CD14-positive monocyte (primary cell): ENCODE data around the gene IL6R. TPM values are rescaled to one million over a fixed set of nuclear protein-coding genes. Genes with fewer than 3 reads are reported as not detected.

Experiments
- DNase-seq, 3 donors: peaks; one replicate each; pipeline ENCODE4 v3.0.0-alpha.2; 2011 to 2022
- H2AFZ ChIP-seq: 2 replicates; pipeline ENCODE4 v1.6.0; 2012; ENCODE audit warnings: mild to moderate bottlenecking, low read depth, low read length, inconsistent platforms; ENCODE audit not compliant: insufficient read depth, poor library complexity, severe bottlenecking
- H3K27ac ChIP-seq, 2 donors: 1 replicate in 1 of 2; 2 replicates in 1 of 2; pipeline ENCODE4 v1.5.1; 2012 to 2013; ENCODE audit warnings: low read length in 2 of 2, control low read depth in 1 of 2, inconsistent platforms in 1 of 2, low read depth in 1 of 2, mild to moderate bottlenecking in 1 of 2
- H3K27me3 ChIP-seq, 2 donors: one replicate each; pipeline versions ENCODE4 v1.6.0 to v1.6.1; 2011 to 2013; ENCODE audit warnings: low read length in 2 of 2; ENCODE audit not compliant: control insufficient read depth in 2 of 2, insufficient read depth in 2 of 2
- H3K36me3 ChIP-seq, 2 donors: replicated peaks in 1 of 2; 1 replicate in 1 of 2; 2 replicates in 1 of 2; pipeline versions ENCODE4 v1.5.1 to v1.6.1; 2012 to 2013; ENCODE audit warnings: low read length in 2 of 2, control low read depth in 1 of 2, inconsistent platforms in 1 of 2, mild to moderate bottlenecking in 1 of 2; ENCODE audit not compliant: insufficient read depth in 2 of 2, control insufficient read depth in 1 of 2
- H3K4me1 ChIP-seq, 2 donors: 1 replicate in 1 of 2; 2 replicates in 1 of 2; pipeline versions ENCODE4 v1.5.1 to v1.6.1; 2012 to 2013; ENCODE audit warnings: low read length in 2 of 2, control low read depth in 1 of 2, inconsistent platforms in 1 of 2, mild to moderate bottlenecking in 1 of 2, moderate library complexity in 1 of 2; ENCODE audit not compliant: insufficient read depth in 2 of 2, control insufficient read depth in 1 of 2
- H3K4me2 ChIP-seq: replicated peaks from 2 replicates; pipeline ENCODE3; 2012; ENCODE audit warnings: low read length, moderate library complexity, mild to moderate bottlenecking; ENCODE audit not compliant: poor library complexity, severe bottlenecking; ENCODE audit errors: extremely low read depth
- H3K4me3 ChIP-seq, 3 experiments: fragments of 200-600 bp in 1 of 3; sonication (generic) in 1 of 3; replicated peaks in 1 of 3; 1 replicate in 2 of 3; 2 replicates in 1 of 3; pipeline ENCODE4 v1.5.1; 2011 to 2013; ENCODE audit warnings: low read length in 3 of 3, mild to moderate bottlenecking in 3 of 3, control low read depth in 2 of 3, low read depth in 2 of 3, inconsistent platforms in 1 of 3, moderate library complexity in 1 of 3
- H3K79me2 ChIP-seq: 2 replicates; pipeline ENCODE4 v1.6.0; 2012; ENCODE audit warnings: mild to moderate bottlenecking, control low read depth, inconsistent platforms, low read length, moderate library complexity; ENCODE audit not compliant: insufficient read depth
- H3K9ac ChIP-seq: 2 replicates; pipeline ENCODE4 v1.6.0; 2017; ENCODE audit warnings: low read length, mild to moderate bottlenecking; ENCODE audit not compliant: insufficient read depth, poor library complexity, severe bottlenecking
- H3K9me3 ChIP-seq, 2 donors: replicated peaks in 1 of 2; 1 replicate in 1 of 2; 2 replicates in 1 of 2; pipeline versions ENCODE4 v1.5.1 to v1.6.1; 2012 to 2013; ENCODE audit warnings: low read length in 2 of 2, control low read depth in 1 of 2; ENCODE audit not compliant: control insufficient read depth in 1 of 2, insufficient read depth in 1 of 2
- H4K20me1 ChIP-seq: 2 replicates; pipeline ENCODE4 v1.6.0; 2012; ENCODE audit warnings: mild to moderate bottlenecking, low read length, control low read depth, moderate library complexity; ENCODE audit not compliant: insufficient read depth
- H3K27ac Mint-ChIP-seq, 7 donors: one replicate each; pipeline ENCODE4 v1.8.0; 2020; ENCODE audit warnings: mild to moderate bottlenecking in 7 of 7, mixed read lengths in 7 of 7, moderate library complexity in 6 of 7, inconsistent platforms in 2 of 7
- H3K27me3 Mint-ChIP-seq, 3 donors: one replicate each; pipeline ENCODE4 v1.8.0; 2021 to 2022; ENCODE audit warnings: low read depth in 3 of 3, mild to moderate bottlenecking in 3 of 3, mixed read lengths in 3 of 3, moderate library complexity in 3 of 3, inconsistent platforms in 1 of 3
- H3K36me3 Mint-ChIP-seq, 2 donors: one replicate each; pipeline ENCODE4 v1.8.0; 2020; ENCODE audit warnings: mixed read lengths in 2 of 2, inconsistent platforms in 1 of 2, mild to moderate bottlenecking in 1 of 2
- H3K4me1 Mint-ChIP-seq: one replicate; pipeline ENCODE4 v1.8.0; 2020; ENCODE audit warnings: mild to moderate bottlenecking, mixed read lengths
- H3K4me3 Mint-ChIP-seq, 2 donors: one replicate each; pipeline ENCODE4 v1.8.0; 2020; ENCODE audit warnings: mild to moderate bottlenecking in 2 of 2, mixed read lengths in 2 of 2, moderate library complexity in 1 of 2
- H3K9me3 Mint-ChIP-seq, 7 donors: one replicate each; pipeline ENCODE4 v1.8.0; 2020 to 2022; ENCODE audit warnings: mixed read lengths in 7 of 7, mild to moderate bottlenecking in 6 of 7, moderate library complexity in 6 of 7, inconsistent platforms in 2 of 7
- WGBS: methylation state at CpG from one replicate; pipeline ENCODE4 v1.1.5; 2013; ENCODE audit warnings: missing lambda C conversion rate; ENCODE audit not compliant: insufficient coverage; 5-methylcytosine and 5-hydroxymethylcytosine counted together
- intact Hi-C, 2 donors: fragments of 100-400 bp; cut with micrococcal nuclease; formaldehyde crosslinking; loops; one replicate each; pipeline versions ENCODE4 v1.15.0 to v1.15.1; 2023
- polyA plus RNA-seq, 3 donors: library from polyadenylated mRNA; depleted of rRNA in 1 of 3; unstranded in 2 of 3; stranded (reverse) in 1 of 3; fragments of 300-500 nt in 2 of 3; fragments of >200 nt in 1 of 3; fragmentation: Illumina TruSeq in 2 of 3; gene quantifications; 1 replicate in 2 of 3; 2 replicates in 1 of 3; pipeline ENCODE4 v1.2.3, GENCODE V29; 2012 to 2021
- TF ChIP-seq, protein P1 (sequence below): fragments of 200-600 bp; IDR thresholded peaks from one replicate; pipeline ENCODE4 v1.8.0; 2022; ENCODE audit warnings: antibody characterized with exemption, mild to moderate bottlenecking

IL6R gene
- polyA plus RNA-seq, 3 donors: 56.4 to 81.7 (median 62.1) TPM

DNA sequence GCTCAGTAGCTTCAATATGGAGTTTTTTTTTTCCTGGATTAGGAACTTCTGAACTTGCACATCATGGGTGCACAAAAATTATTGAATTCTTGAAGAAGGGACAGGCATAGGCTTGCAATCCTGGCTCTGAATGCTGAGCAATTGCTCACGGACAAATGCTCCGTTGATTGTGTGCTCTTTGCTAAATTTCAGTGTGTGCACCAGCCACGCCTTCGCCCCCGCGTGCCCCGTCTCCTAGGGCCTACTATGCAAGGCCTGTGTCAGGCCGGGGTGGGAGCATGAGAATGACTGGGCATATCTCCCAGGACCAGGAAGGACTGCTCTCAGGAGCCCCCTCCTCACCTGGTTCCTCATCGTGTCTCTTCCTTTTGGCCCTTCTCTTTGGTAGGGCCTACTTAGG, 17.4 kb downstream of the IL6R start:
- Mint-ChIP-seq H3K9me3 (peaks cover 0 to 2% (median 0%) of the 10 kb centered on the region in 7 donors), H3K36me3 (peaks cover 48 to 63% of the 10 kb centered on the region in 2 donors), H3K27ac (peak overlapping the region; percentile 82 to 95 (median 94)), H3K27me3 (no peaks in the 10 kb centered on the region), H3K4me3 (peak overlapping the region in 1 of 2 donors; percentile 48), H3K4me1 (peaks cover 87% of the 10 kb centered on the region)
- Histone ChIP-seq H3K4me2 (peak overlapping the region; percentile 25), H3K79me2 (peaks cover 100% of the 10 kb centered on the region), H2AFZ (no peak overlapping the region), H3K4me1 (peaks cover 66 to 88% of the 10 kb centered on the region in 2 donors), H3K9me3 (no peaks in the 10 kb centered on the region), H3K9ac (no peak overlapping the region), H4K20me1 (peaks cover 88% of the 10 kb centered on the region), H3K4me3 (no peak overlapping the region), H3K27me3 (no peaks in the 10 kb centered on the region), H3K27ac (peak overlapping the region; percentile 58 to 84), H3K36me3 (peaks cover 6 to 32% of the 10 kb centered on the region in 2 donors)
- TF ChIP-seq, protein P1, sequence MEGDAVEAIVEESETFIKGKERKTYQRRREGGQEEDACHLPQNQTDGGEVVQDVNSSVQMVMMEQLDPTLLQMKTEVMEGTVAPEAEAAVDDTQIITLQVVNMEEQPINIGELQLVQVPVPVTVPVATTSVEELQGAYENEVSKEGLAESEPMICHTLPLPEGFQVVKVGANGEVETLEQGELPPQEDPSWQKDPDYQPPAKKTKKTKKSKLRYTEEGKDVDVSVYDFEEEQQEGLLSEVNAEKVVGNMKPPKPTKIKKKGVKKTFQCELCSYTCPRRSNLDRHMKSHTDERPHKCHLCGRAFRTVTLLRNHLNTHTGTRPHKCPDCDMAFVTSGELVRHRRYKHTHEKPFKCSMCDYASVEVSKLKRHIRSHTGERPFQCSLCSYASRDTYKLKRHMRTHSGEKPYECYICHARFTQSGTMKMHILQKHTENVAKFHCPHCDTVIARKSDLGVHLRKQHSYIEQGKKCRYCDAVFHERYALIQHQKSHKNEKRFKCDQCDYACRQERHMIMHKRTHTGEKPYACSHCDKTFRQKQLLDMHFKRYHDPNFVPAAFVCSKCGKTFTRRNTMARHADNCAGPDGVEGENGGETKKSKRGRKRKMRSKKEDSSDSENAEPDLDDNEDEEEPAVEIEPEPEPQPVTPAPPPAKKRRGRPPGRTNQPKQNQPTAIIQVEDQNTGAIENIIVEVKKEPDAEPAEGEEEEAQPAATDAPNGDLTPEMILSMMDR: no peak
- no peak for DNase-seq
- WGBS: 62% methylated on average over 8 of the region's 9 CpGs
- intact Hi-C loops: loop anchor here in 1 of 2 donors (2.0 kb wide), 1 partner anchor 16 kb away; no protein-coding TSS in a partner anchor

DNA sequence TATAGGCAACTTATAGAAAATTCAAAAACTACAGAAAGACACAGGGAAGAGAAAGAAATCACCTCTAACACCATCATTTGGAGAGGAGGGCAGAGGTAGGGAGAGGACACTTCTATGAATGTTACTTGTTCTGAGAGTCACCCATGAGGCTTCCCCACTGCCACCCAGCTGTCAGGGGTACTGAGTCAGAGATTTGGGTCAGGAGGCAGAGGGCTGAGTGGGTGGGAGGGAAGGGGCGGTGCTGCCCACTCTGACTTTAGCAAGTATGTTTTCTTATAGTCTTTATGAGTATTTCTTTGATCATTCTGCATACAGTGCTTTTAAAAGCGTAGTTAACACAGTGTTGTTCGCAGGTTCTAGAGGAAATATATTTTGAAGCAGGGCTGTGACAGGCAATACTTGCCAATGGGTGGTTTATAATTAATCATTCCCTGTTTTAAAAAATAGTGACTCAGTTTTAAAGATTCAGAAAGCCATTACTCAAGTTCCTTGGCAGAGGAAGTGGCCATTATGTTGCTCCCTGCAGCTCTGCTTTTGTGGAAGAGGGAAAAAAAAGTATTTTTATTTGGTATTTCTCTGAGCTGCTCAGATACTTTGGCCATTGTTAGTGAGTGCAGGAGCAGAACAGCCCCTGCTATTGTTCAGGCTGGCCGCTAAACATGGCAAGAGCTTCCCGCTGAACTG, 18.3 kb downstream of the IL6R start:
- Mint-ChIP-seq H3K36me3 (peaks cover 46 to 65% of the 10 kb centered on the region in 2 donors), H3K27ac (peak overlapping the region; percentile 86 to 95 (median 94)), H3K4me3 (peak overlapping the region in 1 of 2 donors; percentile 26), H3K27me3 (peaks cover 0 to under 1% (median 0%) of the 10 kb centered on the region in 3 donors), H3K4me1 (peaks cover 82% of the 10 kb centered on the region), H3K9me3 (peaks cover 0 to 2% (median 0%) of the 10 kb centered on the region in 7 donors)
- Histone ChIP-seq H3K9ac (no peak overlapping the region), H3K36me3 (peaks cover 8 to 36% of the 10 kb centered on the region in 2 donors), H3K27me3 (no peaks in the 10 kb centered on the region), H2AFZ (no peak overlapping the region), H3K4me1 (peaks cover 58 to 79% of the 10 kb centered on the region in 2 donors), H3K27ac (peak overlapping the region; percentile 58 to 84), H3K79me2 (peaks cover 100% of the 10 kb centered on the region), H3K4me2 (peak overlapping the region; percentile 25), H4K20me1 (peaks cover 89% of the 10 kb centered on the region), H3K4me3 (peak overlapping the region in 1 of 3 experiments; percentile 5), H3K9me3 (no peaks in the 10 kb centered on the region)
- 50% methylated on average over 4 of the region's 5 CpGs for WGBS
- peak; percentile 35 to 79 (median 56) for DNase-seq
- intact Hi-C loops: loop anchor here in 1 of 2 donors (2.0 kb wide), 1 partner anchor 17 kb away; no protein-coding TSS in a partner anchor
- TF ChIP-seq, protein P1: no peak
